Astrocyte of the hippocampus (primary cell): Measurements from ENCODE around the gene C4BPA.
A peak's percentile ranks its signal among the peaks of the same experiment; 100 is the strongest.

Experiments
- DNase-seq: peaks from one replicate; pipeline ENCODE4 v3.0.0; 2011; ENCODE audit warnings: low read depth, low spot score

The C4BPA gene

GRCh38 chr1:207115269-207115668 lies 11.2 kb downstream of the C4BPA start:
- no peak for DNase-seq

- no peak for DNase-seq
Observed at GRCh38 chr1:207124389-207124788, 20.4 kb downstream of the C4BPA start.

GRCh38 chr1:207128336-207128921 lies 24.4 kb downstream of the C4BPA start:
- no peak for DNase-seq

- DNase-seq: no peak
Observed at GRCh38 chr1:207129053-207129452, 25.0 kb downstream of the C4BPA start.

- DNase-seq: no peak
Observed at GRCh38 chr1:207130252-207131036, 26.4 kb downstream of the C4BPA start.

- no peak for DNase-seq
Observed at GRCh38 chr1:207131163-207131562, 27.1 kb downstream of the C4BPA start.

- no peak for DNase-seq
Observed at GRCh38 chr1:207134581-207134980, 30.5 kb downstream of the C4BPA start.

GRCh38 chr1:207139616-207140015 lies 35.6 kb downstream of the C4BPA start:
- no peak for DNase-seq

- no peak for DNase-seq
Observed at GRCh38 chr1:207140536-207140935, 36.5 kb downstream of the C4BPA start.

- DNase-seq: no peak
Observed at GRCh38 chr1:207145401-207146058, 41.5 kb downstream of the C4BPA start.

- DNase-seq: no peak
Observed at GRCh38 chr1:207151920-207152319, 47.9 kb downstream of the C4BPA start.

- no peak for DNase-seq
Observed at GRCh38 chr1:207152792-207153468, 48.9 kb downstream of the C4BPA start.

GRCh38 chr1:207155028-207155427 lies 51.0 kb downstream of the C4BPA start:
- DNase-seq: no peak

GRCh38 chr1:207156095-207156494 lies 52.1 kb downstream of the C4BPA start:
- no peak for DNase-seq

- DNase-seq: no peak
Observed at GRCh38 chr1:207156826-207157225, 52.8 kb downstream of the C4BPA start.

GRCh38 chr1:207164086-207164485 lies 60.1 kb downstream of the C4BPA start:
- DNase-seq: no peak

GRCh38 chr1:207172321-207172720 lies 68.3 kb downstream of the C4BPA start:
- no peak for DNase-seq

- no peak for DNase-seq
Observed at GRCh38 chr1:207172885-207173284, 68.9 kb downstream of the C4BPA start.

- DNase-seq: no peak
Observed at GRCh38 chr1:207173396-207173795, 69.4 kb downstream of the C4BPA start.

GRCh38 chr1:207174913-207175312 lies 70.9 kb downstream of the C4BPA start:
- DNase-seq: no peak

- DNase-seq: no peak
Observed at GRCh38 chr1:207179036-207179435, 75.0 kb downstream of the C4BPA start.

GRCh38 chr1:207181847-207182246 lies 77.8 kb downstream of the C4BPA start:
- peak; percentile 4 for DNase-seq
